M059J (cell line): ENCODE measurements around the gene ZFAND3. TPM values are rescaled to one million over a fixed set of nuclear protein-coding genes. Genes with fewer than 3 reads are reported as not detected.

ENCODE experiments used
- DNase-seq: peaks from one replicate; pipeline ENCODE4 v3.0.0-alpha.2; 2012; ENCODE audit warnings: low read depth
- total RNA-seq: library from RNA; depleted of rRNA; stranded (reverse); fragments of >200 nt; shearing (Covaris generic); gene quantifications from 2 replicates; pipeline ENCODE4 v1.2.3, GENCODE V29; 2014

ZFAND3 gene
- total RNA-seq, 1 experiment from 2014 or later, result 36.2 TPM

- DNase-seq, result no peak
Observed at GRCh38 chr6:38133932-38134703, 314.6 kb downstream of the ZFAND3 start.

- no peak for DNase-seq
Observed at GRCh38 chr6:38134704-38135088, 315.2 kb downstream of the ZFAND3 start.

DNA sequence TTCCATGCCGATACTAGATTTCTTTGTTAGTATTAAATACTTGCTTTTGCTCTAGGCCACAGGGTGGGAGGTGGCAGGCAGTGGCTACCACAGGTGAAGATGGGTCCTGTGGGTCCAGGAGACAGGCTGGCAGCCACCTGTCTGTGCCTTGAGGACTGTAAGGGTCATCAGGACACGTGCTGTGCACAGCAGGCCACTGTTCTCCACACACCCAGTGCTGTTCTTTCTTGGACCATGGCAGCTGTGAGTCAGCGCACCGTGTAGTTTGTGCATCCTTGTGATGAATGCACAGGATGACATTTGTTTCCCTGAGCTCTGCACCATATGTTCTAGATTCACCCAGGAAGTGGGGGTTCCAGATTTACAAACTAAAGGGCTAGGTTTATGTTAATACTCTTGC lies 317.0 kb downstream of the ZFAND3 start:
- no peak for DNase-seq

DNA sequence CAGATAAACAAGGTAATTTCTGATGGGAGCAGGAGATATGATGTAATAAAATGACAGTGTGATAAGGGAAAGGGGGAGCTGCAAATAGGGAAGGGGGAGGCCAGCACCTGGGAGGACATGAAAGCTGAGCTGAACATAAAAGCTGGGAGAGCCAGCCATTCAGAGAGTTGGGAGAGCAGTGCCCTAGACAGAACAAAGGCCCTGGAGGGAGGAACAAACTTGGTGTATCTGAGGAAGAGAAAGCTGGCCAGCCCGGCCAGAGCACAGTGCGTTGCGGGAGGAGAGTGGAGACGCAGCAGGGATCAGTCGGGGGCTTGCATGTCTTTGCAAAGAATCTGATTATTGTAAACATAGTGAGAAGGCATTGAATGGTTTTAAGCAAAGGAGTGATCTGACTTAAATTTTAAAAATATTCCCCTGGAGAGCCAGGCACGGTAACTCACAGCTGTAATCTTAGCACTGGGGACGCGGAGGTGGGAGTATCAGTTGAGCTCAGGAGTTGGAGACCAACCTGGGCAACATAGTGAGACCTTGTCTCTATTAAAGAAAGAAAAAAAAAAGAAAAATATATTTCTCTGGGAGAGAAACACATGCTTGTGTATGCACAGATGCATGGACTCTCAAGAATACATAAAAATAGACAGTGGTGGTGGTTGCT lies 318.2 kb downstream of the ZFAND3 start:
- no peak for DNase-seq

DNA sequence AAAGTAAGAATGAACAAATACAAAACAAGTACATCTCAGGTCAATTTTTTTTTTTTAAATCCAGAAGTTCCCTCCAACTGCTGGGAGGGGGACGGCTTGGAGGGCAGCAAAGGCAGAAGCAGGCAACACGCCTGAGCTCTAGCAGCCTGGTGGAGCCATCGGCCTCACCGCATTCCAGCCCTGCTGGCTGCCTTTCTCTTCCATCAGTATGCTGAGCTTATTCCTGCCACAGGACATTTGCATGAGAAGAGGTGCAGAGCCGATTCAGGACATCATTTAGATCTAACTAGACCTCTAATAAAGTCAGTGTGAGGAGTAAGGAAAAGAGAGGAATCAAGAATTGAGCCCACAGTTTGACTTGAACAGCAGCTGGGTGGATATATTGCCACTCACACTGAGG lies 318.8 kb downstream of the ZFAND3 start:
- no peak for DNase-seq

- DNase-seq, result no peak
Observed at GRCh38 chr6:38141085-38141484, 321.6 kb downstream of the ZFAND3 start.

- DNase-seq, result no peak
Observed at GRCh38 chr6:38141716-38142115, 322.2 kb downstream of the ZFAND3 start.

- DNase-seq, result no peak
Observed at GRCh38 chr6:38142178-38142902, 322.8 kb downstream of the ZFAND3 start.

- no peak for DNase-seq
Observed at GRCh38 chr6:38143191-38144150, 323.9 kb downstream of the ZFAND3 start.

DNA sequence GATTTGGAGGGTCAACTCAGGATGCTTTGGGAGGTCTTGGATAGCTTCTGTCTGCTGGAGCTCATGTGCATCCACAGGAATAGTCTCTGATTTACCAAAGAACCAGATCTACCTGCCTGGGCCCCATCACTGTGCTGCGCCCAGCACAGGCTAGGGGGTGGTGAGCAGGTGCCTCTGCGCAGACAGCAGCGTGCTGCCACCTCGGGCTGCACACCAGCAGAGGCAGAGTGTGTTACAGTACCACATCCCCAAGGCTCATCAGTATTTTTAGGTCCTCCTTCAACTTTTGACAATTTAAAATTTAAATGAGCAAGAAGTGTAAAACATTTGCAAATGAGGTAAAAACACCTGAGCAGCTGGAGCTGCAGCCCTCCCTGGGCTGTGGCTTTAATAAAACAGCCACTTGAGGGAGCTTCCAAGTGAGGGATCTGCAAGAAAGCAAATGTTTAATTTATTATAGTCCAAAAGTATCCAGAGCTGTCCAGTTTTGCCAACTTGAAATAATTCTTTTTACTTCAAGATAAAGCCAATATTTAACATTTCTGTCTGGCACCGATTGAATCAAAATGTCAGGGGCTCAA lies 324.9 kb downstream of the ZFAND3 start:
- DNase-seq, result no peak

DNA sequence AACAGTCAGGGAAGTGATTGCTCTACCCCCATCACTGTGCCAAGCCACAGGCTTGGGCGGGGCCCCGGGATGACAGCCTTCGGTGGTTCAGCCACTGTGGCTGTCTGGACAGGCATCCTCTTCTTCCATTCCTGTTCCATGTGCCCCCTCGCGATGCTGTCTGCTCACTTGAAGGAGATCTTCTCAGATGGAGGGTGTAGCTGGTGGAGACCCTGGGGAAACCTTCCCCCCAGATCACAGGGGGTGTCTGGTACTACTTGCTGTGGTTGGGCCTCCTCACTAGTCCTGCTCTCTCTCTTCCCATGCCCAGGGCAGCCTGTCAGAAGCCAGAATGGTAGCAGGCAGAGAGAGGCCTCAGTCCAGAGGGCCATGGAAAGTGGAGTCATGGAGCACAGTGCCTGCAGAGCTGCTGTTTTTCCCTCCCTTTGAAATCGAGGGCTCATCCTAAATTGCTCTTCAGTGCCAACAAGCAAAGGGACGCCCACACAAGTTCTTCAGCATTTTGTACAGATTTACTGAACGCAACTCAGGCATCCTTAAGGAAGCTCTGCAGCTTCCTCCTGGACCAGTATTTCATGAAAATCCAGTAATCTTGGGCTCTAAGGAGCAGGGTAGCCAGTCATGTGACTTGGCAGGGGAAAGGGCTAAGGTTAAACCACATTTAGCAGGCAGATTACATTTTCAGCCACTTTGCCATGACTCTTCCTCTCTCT lies 326.6 kb downstream of the ZFAND3 start:
- DNase-seq, result no peak

- no peak for DNase-seq
Observed at GRCh38 chr6:38146734-38147027, 327.2 kb downstream of the ZFAND3 start.

DNA sequence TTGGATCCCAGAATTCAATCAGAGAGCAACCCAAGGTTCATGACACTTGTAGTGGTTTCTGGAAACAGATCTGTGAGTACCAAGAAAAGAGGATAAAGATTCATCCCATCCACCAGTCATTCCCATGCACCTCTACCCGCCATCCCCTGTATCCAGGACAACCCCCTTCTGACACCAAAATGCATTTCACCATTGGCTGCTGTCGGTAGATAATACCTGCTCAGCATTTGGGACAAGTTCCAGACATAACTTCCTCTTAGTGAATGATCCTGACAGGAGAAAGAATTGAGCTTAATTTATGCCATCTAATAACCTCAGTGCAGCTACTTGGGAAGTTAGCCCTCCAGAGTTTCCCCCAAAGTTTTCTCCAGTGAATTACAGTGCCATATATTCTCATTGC lies 329.1 kb downstream of the ZFAND3 start:
- no peak for DNase-seq

- DNase-seq, result no peak
Observed at GRCh38 chr6:38149531-38149930, 330.0 kb downstream of the ZFAND3 start.

GRCh38 chr6:38150021-38150420 lies 330.5 kb downstream of the ZFAND3 start:
- DNase-seq, result no peak

GRCh38 chr6:38150681-38151296 lies 331.3 kb downstream of the ZFAND3 start:
- DNase-seq, result no peak

GRCh38 chr6:38151580-38152500 lies 332.3 kb downstream of the ZFAND3 start:
- no peak for DNase-seq

GRCh38 chr6:38152620-38153019 lies 333.1 kb downstream of the ZFAND3 start:
- DNase-seq, result no peak

- DNase-seq, result no peak
Observed at GRCh38 chr6:38153076-38153797, 333.7 kb downstream of the ZFAND3 start.
